ENCODE measurements around the gene WFDC1. TPM values are rescaled to one million over a fixed set of nuclear protein-coding genes. Genes with fewer than 3 reads are reported as not detected.
A peak's percentile ranks its signal among the peaks of the same experiment; 100 is the strongest.

Gene WFDC1
- total RNA-seq, 1 experiment from 2014 or later = not detected

DNA sequence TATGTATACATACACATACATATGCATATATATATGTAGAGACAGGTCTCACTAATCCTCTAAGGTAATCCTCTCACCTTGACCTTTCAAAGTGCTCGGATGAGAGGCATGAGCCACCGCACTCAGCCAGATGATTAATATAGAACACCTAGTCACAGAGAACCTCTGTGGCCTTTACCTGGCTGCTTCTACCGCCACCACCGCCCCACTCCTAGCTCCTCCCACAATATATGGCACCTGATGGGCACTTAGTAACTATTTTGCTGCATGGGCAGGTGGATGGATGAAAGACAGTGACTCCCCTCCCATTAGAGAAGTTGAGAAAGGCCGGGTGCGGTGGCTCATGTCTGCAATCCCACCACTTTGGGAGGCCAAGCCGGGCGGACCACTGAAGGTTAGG is 57.0 kb downstream of the WFDC1 start:
- DNase-seq (ENCODE audit: low read depth) = no peak

DNA sequence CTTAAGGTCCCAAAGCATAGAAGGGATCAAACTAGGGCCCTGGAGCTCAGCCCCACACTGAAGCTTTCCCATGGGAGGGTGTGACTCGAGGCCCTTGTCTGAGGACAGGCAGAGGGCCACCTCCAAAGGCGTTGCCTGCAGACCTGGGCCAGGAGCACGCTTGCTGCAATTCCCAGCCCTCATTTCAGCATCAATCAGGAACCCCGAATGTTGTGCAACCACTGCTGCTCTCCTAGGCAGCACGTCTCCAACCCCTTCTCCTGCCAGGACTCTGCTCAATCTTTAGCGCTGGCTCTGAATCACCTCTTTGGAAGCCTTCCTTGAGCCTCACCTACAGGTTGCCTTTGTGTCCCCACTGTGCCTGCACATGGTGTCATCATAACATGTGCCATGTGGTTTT is 59.6 kb downstream of the WFDC1 start:
- DNase-seq (ENCODE audit: low read depth) = no peak

DNA sequence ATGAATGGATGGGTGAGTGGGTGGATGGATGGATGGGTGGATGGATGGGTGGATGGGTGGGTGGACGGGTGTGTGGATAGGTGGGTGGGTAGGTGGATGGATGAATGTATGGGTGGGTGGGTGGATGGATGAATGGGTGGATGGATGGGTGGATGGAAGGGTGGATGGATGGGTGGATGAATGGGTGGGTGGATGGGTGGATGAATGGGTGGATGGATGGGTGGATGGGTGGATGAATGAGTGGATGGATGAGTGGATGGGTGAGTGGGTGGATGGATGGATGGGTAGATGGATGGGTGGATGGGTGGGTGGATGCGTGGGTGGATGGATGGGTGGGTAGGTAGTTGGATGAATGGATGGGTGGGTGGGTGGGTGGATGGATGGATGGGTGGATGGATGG is 60.5 kb downstream of the WFDC1 start:
- no peak for DNase-seq (ENCODE audit: low read depth)

DNA sequence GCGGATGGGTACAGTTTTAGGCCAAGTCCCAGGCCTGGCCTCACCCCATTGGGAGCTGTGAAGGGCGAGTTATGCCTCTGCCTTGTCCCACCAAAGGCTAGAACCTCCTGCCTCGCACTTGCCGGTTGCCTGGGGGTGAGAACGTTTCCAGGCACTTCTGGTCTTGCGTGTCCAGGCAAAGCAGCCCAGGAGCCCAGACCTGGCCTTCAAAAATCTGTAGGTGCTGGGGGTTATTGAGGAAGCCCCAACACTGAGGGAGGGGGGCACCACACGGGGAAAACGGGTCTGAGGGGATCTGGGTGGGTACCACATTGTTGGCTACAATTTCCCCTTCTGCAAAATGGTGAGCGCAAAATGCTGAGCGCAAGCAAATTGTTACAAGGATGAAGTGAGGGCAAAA is 61.5 kb downstream of the WFDC1 start:
- DNase-seq (ENCODE audit: low read depth) = no peak

DNA sequence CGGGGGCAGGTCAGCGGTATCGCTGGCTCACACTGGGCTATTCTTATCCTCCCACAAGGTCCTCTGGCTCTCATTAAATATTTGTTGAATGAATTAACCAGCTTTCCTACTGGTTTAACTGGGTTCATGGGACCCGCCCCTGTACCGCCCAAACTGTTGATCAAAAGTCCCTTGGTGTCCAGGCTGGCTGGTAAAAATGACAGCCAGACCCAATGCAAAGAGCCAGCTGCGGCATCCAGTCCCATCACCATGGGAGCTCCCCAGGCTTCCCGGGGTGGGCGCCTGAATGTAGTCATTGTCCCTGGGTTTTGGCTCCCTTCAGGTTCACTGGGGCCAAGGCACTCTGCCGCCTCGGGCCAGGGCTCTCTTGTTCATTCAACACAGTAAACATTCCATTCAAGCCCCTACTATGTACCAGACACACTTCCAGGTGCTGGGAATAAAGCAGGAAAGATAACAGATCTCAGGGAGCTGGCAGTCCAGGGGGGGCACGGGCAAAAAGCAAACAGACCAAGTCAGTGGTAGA is 62.0 kb downstream of the WFDC1 start:
- DNase-seq (ENCODE audit: low read depth) = peak; percentile 66

DNA sequence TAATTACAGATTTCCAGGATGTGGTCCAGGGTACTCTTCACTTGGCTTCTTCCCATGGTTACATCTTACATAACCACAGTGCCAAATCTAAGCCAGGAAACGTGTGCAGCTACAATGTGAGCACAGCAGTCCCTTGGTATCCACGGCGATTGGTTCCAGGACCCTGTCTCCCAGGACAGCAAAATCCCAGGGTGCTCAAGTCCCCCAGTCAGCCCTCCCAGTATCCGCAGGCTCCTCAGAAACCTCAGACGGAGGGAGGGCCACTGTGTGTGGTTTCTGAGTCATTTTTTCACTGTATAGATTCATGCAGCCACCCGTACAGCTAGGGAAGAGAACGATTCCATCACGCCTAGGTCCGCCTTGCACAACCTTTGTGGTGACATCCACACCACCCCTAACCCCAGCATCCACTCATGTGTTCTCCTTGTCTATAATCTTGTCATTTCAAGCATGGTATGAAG is 62.5 kb downstream of the WFDC1 start:
- DNase-seq (ENCODE audit: low read depth) = peak; percentile 74

DNA sequence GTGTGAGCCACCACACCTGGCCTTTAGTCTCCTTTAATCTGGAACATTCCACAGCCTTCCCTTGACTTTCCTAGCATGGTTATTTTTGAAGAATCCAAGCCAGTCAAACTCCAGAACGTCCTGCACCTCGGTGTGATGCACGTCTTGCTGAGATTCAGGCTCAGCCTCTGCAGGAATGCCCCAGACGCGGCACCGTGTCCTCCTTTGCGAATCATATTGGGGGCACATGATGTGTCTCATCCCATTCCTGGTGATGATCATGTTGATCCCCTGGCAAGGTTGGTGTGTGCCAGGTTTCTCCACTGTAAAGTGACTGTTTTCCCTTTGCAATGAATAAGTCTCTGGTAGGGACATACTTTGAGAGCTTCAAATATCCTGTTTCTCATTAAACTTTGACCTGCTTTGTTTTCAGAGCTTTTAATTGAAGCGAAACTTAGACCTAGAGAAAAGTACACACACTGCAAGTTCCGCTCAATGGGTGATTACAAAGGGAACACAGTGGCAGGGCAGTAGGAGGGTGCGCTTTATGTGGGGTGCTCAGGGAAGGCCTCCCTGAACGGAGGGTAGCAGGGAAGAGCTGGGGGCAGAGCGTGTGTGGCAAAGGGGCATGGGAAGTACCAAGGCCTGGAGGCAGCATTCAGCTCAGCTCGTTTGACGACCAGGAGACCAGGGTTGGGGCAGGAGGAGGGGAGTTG is 64.1 kb downstream of the WFDC1 start:
- no peak for DNase-seq (ENCODE audit: low read depth)

DNA sequence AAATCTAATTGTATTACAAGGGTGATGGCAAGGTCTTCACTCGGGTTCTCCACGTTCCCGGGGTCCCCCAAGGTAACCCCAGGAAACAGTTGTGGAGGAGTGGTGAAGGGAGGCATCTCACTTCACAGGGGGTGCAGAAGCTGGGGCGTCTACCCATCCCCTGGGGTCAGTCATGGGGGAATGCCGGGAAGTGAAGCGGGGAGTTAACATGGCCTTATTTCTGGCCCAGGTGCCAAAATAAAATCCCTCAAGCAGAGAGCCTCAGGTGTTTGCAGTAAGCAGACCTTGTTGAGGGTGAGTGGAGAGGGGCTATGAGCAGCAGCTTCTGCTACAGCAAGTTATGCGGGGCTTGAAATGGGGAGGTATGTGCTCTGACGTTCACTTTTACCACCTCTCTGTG is 64.6 kb downstream of the WFDC1 start:
- DNase-seq (ENCODE audit: low read depth) = no peak

DNA sequence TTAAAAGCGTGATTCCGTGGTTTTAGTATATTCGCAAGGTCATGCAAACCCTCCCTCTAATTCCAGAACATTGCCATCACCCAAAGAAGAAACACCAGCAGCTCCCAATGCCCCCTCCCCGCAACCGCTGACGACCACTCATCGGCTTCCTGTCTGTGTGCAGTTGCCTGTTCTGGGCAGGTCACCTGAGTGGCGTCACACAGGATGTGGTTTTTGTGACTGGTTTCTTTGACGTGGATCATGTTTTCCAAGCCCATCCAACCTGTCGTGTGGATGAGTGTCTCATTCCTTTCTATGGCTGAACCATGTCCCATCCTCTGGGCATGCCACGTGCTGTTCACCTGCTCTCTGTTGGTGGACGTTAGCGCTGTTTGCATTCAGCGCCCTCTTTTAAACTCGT is 65.5 kb downstream of the WFDC1 start:
- DNase-seq (ENCODE audit: low read depth) = no peak

DNA sequence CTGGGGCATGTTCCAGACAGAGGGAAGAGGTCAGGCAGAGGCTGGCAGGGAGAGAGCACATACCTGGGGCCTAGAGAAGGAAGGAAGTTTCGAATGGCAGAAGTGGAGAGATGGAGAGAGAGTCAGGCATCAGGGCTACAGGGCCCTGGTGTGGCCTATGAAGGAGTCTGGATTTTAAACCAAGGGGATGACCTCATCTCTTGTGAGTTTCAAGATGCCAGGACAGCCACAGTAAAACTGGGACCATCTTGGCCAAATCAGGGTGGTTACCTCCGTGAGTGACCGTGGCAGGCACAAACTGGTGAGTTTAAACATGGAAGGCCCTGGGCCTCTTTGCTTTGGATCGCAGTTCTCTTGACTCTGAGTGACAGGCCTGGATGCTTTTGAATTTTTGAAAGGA is 66.1 kb downstream of the WFDC1 start:
- DNase-seq (ENCODE audit: low read depth) = no peak

DNA sequence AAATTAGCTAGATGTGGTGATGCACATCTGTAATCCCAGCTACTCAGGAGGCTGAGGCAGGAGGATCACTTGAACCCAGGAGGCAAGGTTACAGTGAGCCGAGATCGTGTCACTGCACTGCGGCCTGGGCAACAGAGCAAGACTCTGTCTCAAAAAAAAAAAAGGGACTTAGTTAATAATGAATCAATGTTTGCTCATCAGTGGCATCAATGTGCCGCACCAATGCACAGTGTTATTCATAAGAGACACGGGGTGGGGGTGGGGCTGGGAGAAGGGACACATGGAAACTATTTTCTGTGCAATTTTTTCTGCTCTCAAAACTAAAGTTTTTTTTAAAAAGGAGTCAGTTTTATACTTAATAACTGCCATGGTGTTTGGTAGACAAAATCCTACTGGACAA is 66.9 kb downstream of the WFDC1 start:
- DNase-seq (ENCODE audit: low read depth) = no peak

DNA sequence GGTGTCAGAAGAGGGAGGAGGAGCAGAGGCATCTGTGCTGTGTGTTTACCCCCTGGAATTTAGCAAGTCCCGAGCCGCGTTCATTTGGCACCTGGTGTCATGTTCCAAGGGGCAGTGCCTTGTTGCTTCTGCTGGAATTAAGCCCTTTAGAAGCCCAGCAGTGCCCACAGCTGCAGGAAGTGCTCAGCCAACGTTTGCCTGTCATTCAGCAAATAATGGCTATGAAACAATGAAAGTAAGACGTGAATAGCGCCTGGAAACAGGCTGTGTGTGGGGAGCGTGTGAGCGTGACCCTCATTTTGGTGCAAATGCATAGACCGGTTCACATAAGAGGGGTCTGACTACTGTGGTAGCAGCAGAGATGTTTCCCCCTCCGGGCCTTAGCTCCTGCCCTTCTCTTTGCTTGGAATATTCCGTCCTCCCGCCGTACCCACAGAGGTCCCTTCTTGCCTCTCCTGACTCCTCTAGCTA is 67.8 kb downstream of the WFDC1 start:
- no peak for DNase-seq (ENCODE audit: low read depth)

DNA sequence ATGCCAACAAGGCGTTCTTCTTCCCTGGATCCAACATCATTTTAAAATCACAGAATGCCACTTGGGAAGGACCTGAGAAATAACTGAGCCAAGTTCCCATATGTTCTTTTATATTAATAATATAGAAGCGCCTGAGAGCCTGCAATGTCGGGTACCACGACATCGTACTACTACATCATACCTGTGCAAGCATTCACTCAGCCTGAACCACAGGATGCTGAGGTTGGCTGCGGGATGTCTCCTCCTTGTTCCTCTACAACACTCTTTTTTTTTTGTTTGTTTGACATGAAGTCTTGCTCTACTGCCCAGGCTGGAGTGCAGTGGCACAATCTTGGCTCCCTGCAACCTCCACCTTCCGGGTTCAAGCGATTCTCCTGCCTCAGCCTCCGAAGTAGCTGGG is 71.5 kb downstream of the WFDC1 start:
- DNase-seq (ENCODE audit: low read depth) = no peak

DNA sequence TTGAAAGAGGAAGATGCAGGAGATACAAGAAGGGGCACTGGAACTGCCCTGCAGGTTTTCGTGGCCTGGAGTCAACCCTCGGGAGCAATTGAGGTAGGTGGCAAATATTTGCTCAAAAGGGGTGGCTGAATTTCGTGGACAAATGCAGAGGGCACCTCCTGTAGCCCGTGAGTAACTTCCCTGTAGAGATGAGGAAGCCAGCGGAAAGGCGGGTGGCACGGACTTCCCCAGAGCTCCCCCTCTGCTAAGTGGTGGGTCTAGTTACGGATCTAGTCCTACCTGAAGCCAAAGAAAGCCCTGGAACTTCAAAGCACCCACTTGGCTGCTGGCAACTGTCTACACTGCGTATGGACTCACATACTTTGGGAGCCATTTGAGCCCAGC is 72.6 kb downstream of the WFDC1 start:
- no peak for DNase-seq (ENCODE audit: low read depth)

DNA sequence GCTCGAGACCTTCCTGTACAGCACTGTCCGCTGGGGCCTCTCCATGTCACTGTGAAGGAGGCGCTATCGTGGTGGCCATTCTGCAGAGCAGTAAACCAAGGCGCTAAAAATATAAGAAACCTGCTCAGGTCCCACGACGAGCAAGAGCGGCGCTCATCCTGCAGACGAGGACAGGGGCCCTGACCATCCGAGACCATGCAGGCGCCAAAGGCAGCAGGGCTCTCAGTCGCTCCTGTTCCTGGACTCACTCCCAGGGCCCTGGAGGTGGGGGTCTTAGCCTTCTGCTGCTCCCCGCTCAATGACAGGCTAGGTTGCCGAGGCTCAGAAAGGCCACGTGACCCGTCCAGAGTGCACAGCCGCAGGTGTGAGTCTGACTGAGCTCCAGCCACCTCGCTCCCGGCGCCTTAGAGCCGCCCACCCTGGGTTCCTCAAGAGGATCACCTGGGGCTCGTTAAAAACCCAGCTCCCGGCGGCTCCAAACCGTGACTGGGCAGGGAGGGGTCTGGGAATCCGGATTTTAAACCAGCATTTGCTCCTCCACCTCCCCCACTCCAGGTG is 73.2 kb downstream of the WFDC1 start:
- DNase-seq (ENCODE audit: low read depth) = no peak

DNA sequence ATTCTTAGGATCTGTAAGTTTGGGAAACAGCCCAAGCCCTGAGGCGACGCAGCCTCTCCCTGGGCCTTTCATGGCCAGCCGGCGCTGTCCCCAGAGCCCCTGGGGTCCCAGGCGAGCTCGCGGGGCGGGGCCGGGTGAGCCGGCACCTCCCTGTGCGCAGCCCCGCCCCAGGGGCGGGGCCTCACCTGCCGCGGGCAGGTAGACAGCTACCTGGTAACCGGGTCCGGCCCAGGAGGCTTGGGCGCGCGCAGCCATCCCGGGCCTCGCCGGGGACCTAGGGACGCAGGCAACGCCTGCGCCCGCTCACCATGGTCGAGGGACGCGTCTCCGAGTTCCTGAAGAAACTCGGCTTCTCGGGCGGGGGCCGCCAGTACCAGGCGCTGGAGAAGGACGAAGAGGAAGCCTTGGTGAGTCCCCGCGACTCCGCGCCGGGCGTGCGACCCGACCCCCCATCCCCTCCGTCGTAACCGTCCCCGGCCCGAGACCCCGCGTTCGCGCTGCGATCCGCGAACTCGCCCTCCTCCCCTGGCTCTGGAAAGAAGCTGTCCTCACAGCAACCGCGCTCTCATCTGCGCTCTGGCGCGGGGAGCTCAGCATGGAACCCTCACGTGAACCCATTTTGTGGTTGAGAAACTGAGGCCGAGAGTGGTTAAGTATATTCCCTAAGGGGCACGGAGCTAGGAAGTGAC is 73.8 kb downstream of the WFDC1 start, which contains the start of gene ATP2C2:
ATP2C2 (plus strand) TSS at position 231 of the 689 bp plus-strand sequence; CDS start at position 309, 78 bp downstream.
- no peak for DNase-seq (ENCODE audit: low read depth)

DNA sequence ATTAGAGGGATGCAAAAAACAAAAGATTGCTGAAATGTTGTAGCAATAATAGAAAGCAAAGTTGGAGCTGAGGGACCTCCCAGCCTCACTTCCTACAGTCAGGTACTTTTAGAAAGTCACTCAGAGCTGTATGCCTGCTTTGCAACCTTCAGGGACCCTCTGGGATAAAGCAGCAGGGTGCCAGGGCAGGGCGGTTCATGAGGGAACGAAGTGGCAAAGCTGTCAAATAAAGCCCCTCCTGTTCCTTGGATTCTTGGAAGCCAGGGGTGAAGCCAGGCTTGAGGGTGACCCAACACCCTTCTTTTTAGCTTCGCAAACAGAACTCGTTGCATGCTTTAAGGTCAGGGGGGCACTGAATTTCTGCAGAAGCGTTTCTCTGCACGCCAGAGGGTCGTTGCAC is 74.4 kb downstream of the WFDC1 start:
- no peak for DNase-seq (ENCODE audit: low read depth)

DNA sequence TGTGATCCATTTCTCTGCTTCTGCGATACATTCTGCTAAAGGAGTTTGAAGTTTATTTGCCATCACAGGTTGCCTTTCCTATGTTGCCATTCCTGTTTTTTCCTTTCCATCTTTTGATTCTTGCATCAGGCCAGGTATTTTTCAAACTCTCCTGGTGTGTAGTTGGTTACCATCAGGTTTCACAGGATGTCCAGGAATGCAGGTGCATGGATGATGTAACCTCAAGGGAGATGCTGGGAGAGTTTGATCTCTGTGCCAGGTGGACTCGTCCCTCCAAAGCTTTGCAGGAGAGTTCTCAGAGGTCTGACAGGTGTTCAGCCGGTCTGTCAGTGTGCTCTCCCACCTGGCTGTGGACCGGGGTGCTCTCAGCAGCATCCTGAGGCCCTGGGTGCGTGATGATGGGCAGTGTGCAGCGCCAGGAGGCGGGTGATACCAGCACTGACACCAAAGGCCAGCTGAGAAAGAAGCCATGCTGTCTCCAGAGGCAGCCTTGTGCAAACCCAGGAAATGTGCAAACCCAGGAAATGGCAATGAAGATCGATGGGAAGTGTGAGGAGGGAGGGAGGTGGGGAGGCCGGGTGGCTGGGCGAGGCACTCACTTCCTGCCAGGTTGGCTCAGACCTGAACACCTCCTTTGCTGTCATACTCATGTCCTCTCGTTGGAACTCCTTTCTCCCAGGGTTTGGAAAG is 75.4 kb downstream of the WFDC1 start:
- DNase-seq (ENCODE audit: low read depth) = no peak

DNA sequence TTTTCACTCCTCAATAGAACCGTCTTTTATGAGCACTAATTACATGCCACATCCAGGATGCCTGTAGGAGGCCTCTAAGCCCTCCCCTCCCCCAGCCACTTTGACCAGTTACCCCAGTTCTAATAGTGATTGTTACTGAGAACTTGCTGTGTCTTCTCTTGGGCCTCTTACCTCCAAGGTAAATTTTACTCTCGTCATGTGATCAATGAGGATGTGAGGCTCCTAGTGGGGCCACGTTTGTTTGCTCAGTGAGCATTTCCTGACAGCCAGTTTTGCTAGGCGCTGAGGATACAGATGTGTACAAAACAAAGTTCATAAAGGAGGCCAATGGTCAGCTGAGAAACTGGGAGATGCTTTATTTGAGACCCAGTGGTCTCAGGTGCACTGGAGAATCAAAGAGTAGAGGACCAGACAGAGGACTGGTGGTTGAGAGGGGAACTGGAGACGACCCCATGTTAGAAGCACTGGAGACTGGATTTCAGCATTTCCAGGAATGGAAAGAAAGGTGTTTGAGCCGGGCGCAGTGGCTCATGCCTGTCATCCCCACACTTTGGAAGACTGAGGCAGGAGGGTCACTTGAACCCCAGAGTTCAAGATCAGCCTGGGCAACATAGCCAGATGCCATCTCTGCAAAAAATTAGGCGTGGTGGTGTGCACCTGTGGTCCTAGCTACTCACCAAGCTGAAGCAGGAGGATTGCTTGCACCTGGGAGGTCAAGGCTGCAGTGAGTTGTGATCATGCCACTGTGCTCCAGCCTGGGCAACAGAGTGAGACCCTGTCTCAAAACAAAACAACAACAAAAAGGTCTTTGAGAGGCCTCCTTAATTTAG is 76.3 kb downstream of the WFDC1 start:
- DNase-seq (ENCODE audit: low read depth) = no peak

DNA sequence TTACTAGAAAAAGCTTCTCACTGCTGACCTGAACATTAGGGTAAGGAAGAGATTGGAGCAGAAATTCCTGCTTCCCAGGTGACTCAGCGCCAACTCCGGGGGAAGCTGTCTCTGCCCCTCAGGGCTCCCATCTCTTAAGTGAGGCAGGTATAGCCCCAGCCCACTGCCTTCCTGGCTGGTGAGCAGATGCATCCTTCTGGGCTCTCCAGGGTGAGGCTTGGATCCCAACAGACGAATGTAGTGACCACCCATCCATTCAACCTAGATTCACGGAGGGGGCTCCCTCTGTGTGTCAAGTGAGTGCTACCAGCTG is 76.8 kb downstream of the WFDC1 start:
- DNase-seq (ENCODE audit: low read depth) = no peak

DNA sequence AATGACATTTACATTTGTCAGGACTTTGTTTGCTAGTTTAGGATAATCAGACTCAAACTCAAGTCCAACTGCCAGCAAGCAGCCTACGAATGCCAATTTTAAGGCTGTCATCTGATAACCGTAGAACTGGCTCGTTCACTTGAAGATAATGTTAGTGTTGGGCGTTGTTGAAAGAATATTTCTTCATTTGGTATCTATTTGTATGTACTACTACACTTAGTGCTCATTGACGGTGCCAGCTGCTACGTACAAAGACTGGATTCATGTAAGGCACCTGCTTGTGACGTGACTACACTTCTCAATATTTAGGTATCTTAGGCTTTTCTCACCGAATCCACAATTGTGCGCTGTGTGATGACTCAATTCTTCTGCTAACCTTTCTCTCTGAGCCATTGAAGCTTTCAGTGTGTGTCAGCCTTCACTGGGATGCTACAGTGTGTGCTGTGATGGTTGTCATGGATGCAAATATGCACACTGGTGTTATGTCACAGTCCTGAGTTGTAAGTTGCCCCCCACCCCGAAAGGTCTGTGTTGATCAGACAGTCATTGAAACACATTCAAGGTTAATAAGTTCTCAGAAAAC is 79.3 kb downstream of the WFDC1 start:
- no peak for DNase-seq (ENCODE audit: low read depth)
